HL-60 (cell line): Measurements from ENCODE around the gene ESRRG.
A peak's percentile ranks its signal among the peaks of the same experiment; 100 is the strongest.

ENCODE experiments used
- DNase-seq, 2 experiments: peaks; one replicate each; pipeline ENCODE4 v3.0.0-alpha.2; 2010 to 2020; ENCODE audit warnings: low read depth in 1 of 2, low spot score in 1 of 2
- H3K27ac ChIP-seq: fragments of 250-450 bp; sonication (Bioruptor Pico); replicated peaks from 2 replicates; pipeline ENCODE4 v1.5.1; 2020; ENCODE audit warnings: mild to moderate bottlenecking, moderate library complexity
- H3K27me3 ChIP-seq: fragments of 250-450 bp; sonication (Bioruptor Pico); 2 replicates; pipeline ENCODE4 v1.5.1; 2021; ENCODE audit warnings: mild to moderate bottlenecking, moderate library complexity; ENCODE audit not compliant: insufficient read depth, poor library complexity, severe bottlenecking
- H3K4me3 ChIP-seq: replicated peaks from 2 replicates; pipeline ENCODE4 v1.5.1; 2011; ENCODE audit warnings: mild to moderate bottlenecking, control low read depth, low read length; ENCODE audit not compliant: insufficient read depth
- CTCF ChIP-seq: IDR thresholded peaks from one replicate; pipeline ENCODE4 v1.5.1; 2011; ENCODE audit warnings: low read length, control low read depth, inconsistent platforms; ENCODE audit not compliant: insufficient read depth
- GABPA ChIP-seq: IDR thresholded peaks from 2 replicates; pipeline ENCODE4 v1.6.1; 2012; ENCODE audit warnings: low read depth
- POLR2AphosphoS5 ChIP-seq: IDR thresholded peaks from 2 replicates; pipeline ENCODE4 v1.6.1; 2012; ENCODE audit warnings: low read depth
- REST ChIP-seq: IDR thresholded peaks from 2 replicates; pipeline ENCODE4 v1.6.1; 2012; ENCODE audit warnings: low read depth; ENCODE audit not compliant: insufficient replicate concordance
- SPI1 ChIP-seq: IDR thresholded peaks from 2 replicates; pipeline ENCODE4 v1.6.1; 2012; ENCODE audit warnings: low read depth, mild to moderate bottlenecking, borderline replicate concordance

ESRRG gene

GRCh38 chr1:216665856-216666255, 57.4 kb downstream of the ESRRG start:
- Histone ChIP-seq H3K4me3 (no peak overlapping the region), H3K27ac (no peak overlapping the region), H3K27me3 (no peaks in the 10 kb centered on the region)
- TF ChIP-seq CTCF: no peak
- TF ChIP-seq REST: no peak
- no peak for TF ChIP-seq GABPA
- no peak for TF ChIP-seq POLR2AphosphoS5
- TF ChIP-seq SPI1: no peak
- no peak for DNase-seq

- no peak for TF ChIP-seq CTCF
- no peak for TF ChIP-seq REST
- Histone ChIP-seq H3K27me3 (no peaks in the 10 kb centered on the region), H3K27ac (no peak overlapping the region), H3K4me3 (no peak overlapping the region)
- DNase-seq: peak; percentile 21 to 37
Measured at GRCh38 chr1:216665406-216665805, 57.8 kb downstream of the ESRRG start.

GRCh38 chr1:216662681-216663080, 60.5 kb downstream of the ESRRG start:
- no peak for TF ChIP-seq SPI1
- TF ChIP-seq POLR2AphosphoS5: no peak
- TF ChIP-seq REST: no peak
- TF ChIP-seq CTCF: no peak
- no peak for DNase-seq
- Histone ChIP-seq H3K27ac (no peak overlapping the region), H3K4me3 (no peak overlapping the region), H3K27me3 (peaks cover 2% of the 10 kb centered on the region)
